K562 (cell line): Measurements from ENCODE around the gene MPND. TPM values are rescaled to one million over a fixed set of nuclear protein-coding genes. Genes with fewer than 3 reads are reported as not detected.
A peak's percentile ranks its signal among the peaks of the same experiment; 100 is the strongest.

ENCODE experiments used
- ARID2 ChIP-seq: fragments of 450-650 bp; IDR thresholded peaks from 2 replicates; pipeline ENCODE4 v1.6.1; 2017; ENCODE audit warnings: antibody characterized with exemption, mild to moderate bottlenecking
- BMI1 ChIP-seq: fragments of 150-350 bp; IDR thresholded peaks from 2 replicates; pipeline ENCODE4 v1.6.1; 2014; ENCODE audit warnings: low read length
- BRD4 ChIP-seq: fragments of 200-600 bp; sonication (generic); IDR thresholded peaks from 2 replicates; pipeline ENCODE4 v1.6.1; 2017; ENCODE audit warnings: inconsistent platforms
- HSF4 ChIP-seq: fragments of 250-450 bp; sonication (Bioruptor Pico); IDR thresholded peaks from 2 replicates; pipeline ENCODE4 v2.1.2; 2022; ENCODE audit warnings: mild to moderate bottlenecking, moderate library complexity, borderline replicate concordance
- MAZ ChIP-seq, 2 experiments: fragments of 450-650 bp in 1 of 2; sonication (generic) in 1 of 2; formaldehyde crosslinking; IDR thresholded peaks in 1 of 2; conservative IDR thresholded peaks in 1 of 2; 2 replicates each; pipeline versions ENCODE4 v1.4.0 to v1.5.0; 2020; ENCODE audit warnings: mild to moderate bottlenecking in 1 of 2, missing genetic modification reagents in 1 of 2
- MCM3 ChIP-seq: fragments of 450-650 bp; IDR thresholded peaks from 2 replicates; pipeline ENCODE4 v1.6.1; 2016
- NFE2 ChIP-seq: IDR thresholded peaks from 2 replicates; pipeline ENCODE4 v1.6.1; 2014; ENCODE audit warnings: antibody characterized with exemption, low read depth
- OTX1 ChIP-seq: fragments of 450-650 bp; formaldehyde crosslinking; IDR thresholded peaks from 2 replicates; pipeline ENCODE4 v1.4.0; 2022; ENCODE audit warnings: mild to moderate bottlenecking
- RREB1 ChIP-seq: fragments of 250-450 bp; sonication (Bioruptor Pico); IDR thresholded peaks from 2 replicates; pipeline ENCODE4 v1.4.0; 2020
- TARDBP ChIP-seq: fragments of 450-650 bp; IDR thresholded peaks from 2 replicates; pipeline ENCODE4 v1.6.1; 2016
- TBP ChIP-seq: optimal IDR thresholded peaks from 2 replicates; pipeline ENCODE3; 2011; ENCODE audit warnings: low read depth, low read length, improper control_type of control experiment
- THRAP3 ChIP-seq: fragments of 450-650 bp; IDR thresholded peaks from 2 replicates; pipeline ENCODE4 v1.6.1; 2016; ENCODE audit warnings: mild to moderate bottlenecking, inconsistent platforms, borderline replicate concordance
- ZBTB9 ChIP-seq: fragments of 450-650 bp; formaldehyde crosslinking; IDR thresholded peaks from 2 replicates; pipeline ENCODE4 v1.4.0; 2020; ENCODE audit warnings: mild to moderate bottlenecking, moderate library complexity
- ZNF277 ChIP-seq: fragments of 250-450 bp; sonication (Bioruptor Pico); IDR thresholded peaks from 2 replicates; pipeline ENCODE4 v1.8.0; 2022; ENCODE audit warnings: inconsistent platforms, mild to moderate bottlenecking, moderate library complexity, borderline replicate concordance
- polyA plus RNA-seq, 8 experiments: library from polyadenylated mRNA; depleted of rRNA in 4 of 8; stranded (reverse) in 5 of 8; unstranded in 3 of 8; fragments of >200 nt; fragmentation: Nextera tagmentation in 2 of 8; fragmentation: Illumina TruSeq in 1 of 8; extraction: Ambion mirVana in 2 of 8; extraction: Trizol in 1 of 8; gene quantifications; 2 replicates each; pipeline versions ENCODE4 v1.2.1 to v1.2.3, GENCODE V29; 2011 to 2014; ENCODE audit warnings: inconsistent platforms in 1 of 8, missing spikeins in 1 of 8
- total RNA-seq, 7 experiments: library from RNA; depleted of rRNA in 6 of 7; stranded (reverse); fragments of >200 nt in 6 of 7; fragmentation: Illumina TruSeq in 2 of 7; extraction: Trizol in 2 of 7; gene quantifications; 2 replicates each; pipeline versions ENCODE4 v1.2.1 to v1.2.3, GENCODE V29; 2011 to 2021; ENCODE audit warnings: low replicate concordance in 1 of 7
- TF ChIP-seq, protein P1 (sequence below): sonication (generic); formaldehyde crosslinking; IDR thresholded peaks from 2 replicates; pipeline ENCODE4 v1.8.0; 2023; ENCODE audit warnings: mild to moderate bottlenecking, missing genetic modification reagents
- TF ChIP-seq, protein P2 (sequence below): fragments of 450-650 bp; IDR thresholded peaks from 2 replicates; pipeline ENCODE4 v1.6.1; 2014; ENCODE audit warnings: low read depth, mild to moderate bottlenecking, moderate library complexity, borderline replicate concordance

The MPND gene
- total and polyA plus RNA-seq, 9 of the 15 experiments (the other 6 are each of a cell fraction or from before 2014, with no cell fraction given), result 0.25 to 14.0 (median 3.9) TPM

- no peak for TF ChIP-seq RREB1 (CRISPR knock-in tag)
- TF ChIP-seq ARID2, result no peak
- TF ChIP-seq TARDBP, result no peak
- peak; percentile 28 to 89; a peak in 3 of 4 replicates for TF ChIP-seq MAZ (CRISPR knock-in tag; conservative IDR thresholded peaks at IDR 0.05 in 1 of 2, IDR thresholded peaks at IDR 0.05 in 1 of 2)
- TF ChIP-seq MCM3, result no peak
- TF ChIP-seq BRD4, result no peak
- TF ChIP-seq TBP, result peak; percentile 45
- TF ChIP-seq THRAP3, result no peak
- TF ChIP-seq OTX1 (CRISPR knock-in tag), result no peak
- TF ChIP-seq, protein P1, sequence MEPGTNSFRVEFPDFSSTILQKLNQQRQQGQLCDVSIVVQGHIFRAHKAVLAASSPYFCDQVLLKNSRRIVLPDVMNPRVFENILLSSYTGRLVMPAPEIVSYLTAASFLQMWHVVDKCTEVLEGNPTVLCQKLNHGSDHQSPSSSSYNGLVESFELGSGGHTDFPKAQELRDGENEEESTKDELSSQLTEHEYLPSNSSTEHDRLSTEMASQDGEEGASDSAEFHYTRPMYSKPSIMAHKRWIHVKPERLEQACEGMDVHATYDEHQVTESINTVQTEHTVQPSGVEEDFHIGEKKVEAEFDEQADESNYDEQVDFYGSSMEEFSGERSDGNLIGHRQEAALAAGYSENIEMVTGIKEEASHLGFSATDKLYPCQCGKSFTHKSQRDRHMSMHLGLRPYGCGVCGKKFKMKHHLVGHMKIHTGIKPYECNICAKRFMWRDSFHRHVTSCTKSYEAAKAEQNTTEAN, result no peak
- no peak for TF ChIP-seq HSF4 (CRISPR knock-in tag)
- no peak for TF ChIP-seq ZBTB9
- peak; percentile 30; the same call in 1 of the 2 replicates for TF ChIP-seq NFE2
- TF ChIP-seq BMI1, result no peak
- TF ChIP-seq, protein P2, sequence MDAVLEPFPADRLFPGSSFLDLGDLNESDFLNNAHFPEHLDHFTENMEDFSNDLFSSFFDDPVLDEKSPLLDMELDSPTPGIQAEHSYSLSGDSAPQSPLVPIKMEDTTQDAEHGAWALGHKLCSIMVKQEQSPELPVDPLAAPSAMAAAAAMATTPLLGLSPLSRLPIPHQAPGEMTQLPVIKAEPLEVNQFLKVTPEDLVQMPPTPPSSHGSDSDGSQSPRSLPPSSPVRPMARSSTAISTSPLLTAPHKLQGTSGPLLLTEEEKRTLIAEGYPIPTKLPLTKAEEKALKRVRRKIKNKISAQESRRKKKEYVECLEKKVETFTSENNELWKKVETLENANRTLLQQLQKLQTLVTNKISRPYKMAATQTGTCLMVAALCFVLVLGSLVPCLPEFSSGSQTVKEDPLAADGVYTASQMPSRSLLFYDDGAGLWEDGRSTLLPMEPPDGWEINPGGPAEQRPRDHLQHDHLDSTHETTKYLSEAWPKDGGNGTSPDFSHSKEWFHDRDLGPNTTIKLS, result 0 out of 2 replicates have a peak, but pooled peaks have one; percentile 49
- TF ChIP-seq ZNF277 (CRISPR knock-in tag), result no peak
Measured at GRCh38 chr19:4400135-4400936, 57.0 kb downstream of the MPND start, which contains the start of gene SH3GL1 (continued).
